HUES48 (cell line): ENCODE results near the gene SDE2.
"Not testable (repeated sequence)": the region's sequence is repeated elsewhere in the genome, so short reads cannot be mapped to it uniquely, and the experiment has no call there.

Source experiments
- H3K27ac ChIP-seq: one replicate; pipeline ENCODE4 v1.7.0; 2013; ENCODE audit warnings: low read depth, low read length, inconsistent platforms
- H3K27me3 ChIP-seq: 2 replicates; pipeline ENCODE4 v1.6.1; 2013; ENCODE audit warnings: mild to moderate bottlenecking, low read length; ENCODE audit not compliant: control insufficient read depth, insufficient read depth
- H3K36me3 ChIP-seq: 2 replicates; pipeline ENCODE4 v1.6.1; 2013; ENCODE audit warnings: low read length; ENCODE audit not compliant: control insufficient read depth, insufficient read depth
- H3K4me1 ChIP-seq: 2 replicates; pipeline ENCODE4 v1.6.1; 2013; ENCODE audit warnings: mild to moderate bottlenecking, low read length; ENCODE audit not compliant: control insufficient read depth, insufficient read depth
- H3K4me3 ChIP-seq: 2 replicates; pipeline ENCODE4 v1.5.1; 2013; ENCODE audit warnings: mild to moderate bottlenecking, low read depth, low read length
- H3K9ac ChIP-seq: 2 replicates; pipeline ENCODE4 v1.6.1; 2013; ENCODE audit warnings: mild to moderate bottlenecking, low read depth, low read length, moderate library complexity
- H3K9me3 ChIP-seq: 2 replicates; pipeline ENCODE4 v1.6.1; 2013; ENCODE audit warnings: low read length; ENCODE audit not compliant: control insufficient read depth, insufficient read depth

Gene SDE2

GRCh38 chr1:226029568-226030225 lies 30.6 kb upstream of the SDE2 start:
- no peak overlapping the region for H3K9ac ChIP-seq
- no peaks in the 10 kb centered on the region for H3K36me3 ChIP-seq
- no peak overlapping the region for H3K27ac ChIP-seq
- H3K4me1 ChIP-seq, result no peaks in the 10 kb centered on the region
- H3K27me3 ChIP-seq, result no peaks in the 10 kb centered on the region
- no peaks in the 10 kb centered on the region for H3K9me3 ChIP-seq
- H3K4me3 ChIP-seq, result no peak overlapping the region

GRCh38 chr1:226029093-226029496 lies 30.0 kb upstream of the SDE2 start:
- no peak overlapping the region for H3K4me3 ChIP-seq
- no peaks in the 10 kb centered on the region for H3K27me3 ChIP-seq
- no peaks in the 10 kb centered on the region for H3K36me3 ChIP-seq
- H3K4me1 ChIP-seq, result no peaks in the 10 kb centered on the region
- no peak overlapping the region for H3K9ac ChIP-seq
- H3K9me3 ChIP-seq, result no peaks in the 10 kb centered on the region
- H3K27ac ChIP-seq, result no peak overlapping the region

- H3K36me3 ChIP-seq, result no peaks in the 10 kb centered on the region
- no peaks in the 10 kb centered on the region for H3K4me1 ChIP-seq
- H3K27ac ChIP-seq, result no peak overlapping the region
- H3K9me3 ChIP-seq, result no peaks in the 10 kb centered on the region
- no peak overlapping the region for H3K9ac ChIP-seq
- H3K4me3 ChIP-seq, result no peak overlapping the region
- H3K27me3 ChIP-seq, result no peaks in the 10 kb centered on the region
Observed at GRCh38 chr1:226027538-226028217, 28.5 kb upstream of the SDE2 start.

- Histone ChIP-seq H3K27ac (no peak overlapping the region), H3K4me3 (no peak overlapping the region), H3K27me3 (no peaks in the 10 kb centered on the region), H3K9me3 (no peaks in the 10 kb centered on the region), H3K4me1 (no peaks in the 10 kb centered on the region), H3K36me3 (no peaks in the 10 kb centered on the region), H3K9ac (no peak overlapping the region)
Observed at GRCh38 chr1:226026833-226027232, 27.7 kb upstream of the SDE2 start.

GRCh38 chr1:226023735-226024134 lies 24.6 kb upstream of the SDE2 start:
- H3K4me1 ChIP-seq, result no peaks in the 10 kb centered on the region
- H3K4me3 ChIP-seq, result no peak overlapping the region
- no peaks in the 10 kb centered on the region for H3K9me3 ChIP-seq
- H3K36me3 ChIP-seq, result no peaks in the 10 kb centered on the region
- H3K27ac ChIP-seq, result no peak overlapping the region
- H3K27me3 ChIP-seq, result no peaks in the 10 kb centered on the region
- no peak overlapping the region for H3K9ac ChIP-seq

- no peaks in the 10 kb centered on the region for H3K9me3 ChIP-seq
- no peak overlapping the region for H3K27ac ChIP-seq
- H3K4me3 ChIP-seq, result no peak overlapping the region
- no peaks in the 10 kb centered on the region for H3K27me3 ChIP-seq
- H3K36me3 ChIP-seq, result no peaks in the 10 kb centered on the region
- no peak overlapping the region for H3K9ac ChIP-seq
- H3K4me1 ChIP-seq, result no peaks in the 10 kb centered on the region
Observed at GRCh38 chr1:226021801-226022200, 22.7 kb upstream of the SDE2 start.

- Histone ChIP-seq H3K4me3 (no peak overlapping the region), H3K27ac (no peak overlapping the region), H3K9me3 (no peaks in the 10 kb centered on the region), H3K27me3 (no peaks in the 10 kb centered on the region), H3K4me1 (no peaks in the 10 kb centered on the region), H3K9ac (no peak overlapping the region), H3K36me3 (no peaks in the 10 kb centered on the region)
Observed at GRCh38 chr1:226021401-226021800, 22.3 kb upstream of the SDE2 start.

- no peaks in the 10 kb centered on the region for H3K9me3 ChIP-seq
- H3K27me3 ChIP-seq, result no peaks in the 10 kb centered on the region
- no peak overlapping the region for H3K9ac ChIP-seq
- H3K27ac ChIP-seq, result no peak overlapping the region
- no peaks in the 10 kb centered on the region for H3K36me3 ChIP-seq
- H3K4me3 ChIP-seq, result no peak overlapping the region
- no peaks in the 10 kb centered on the region for H3K4me1 ChIP-seq
Observed at GRCh38 chr1:226019572-226019971, 20.4 kb upstream of the SDE2 start.

GRCh38 chr1:226017070-226017469 lies 17.9 kb upstream of the SDE2 start:
- H3K9me3 ChIP-seq, result no peaks in the 10 kb centered on the region
- H3K27me3 ChIP-seq, result no peaks in the 10 kb centered on the region
- no peak overlapping the region for H3K9ac ChIP-seq
- no peak overlapping the region for H3K4me3 ChIP-seq
- no peaks in the 10 kb centered on the region for H3K4me1 ChIP-seq
- no peaks in the 10 kb centered on the region for H3K36me3 ChIP-seq
- no peak overlapping the region for H3K27ac ChIP-seq

GRCh38 chr1:226009650-226010044 lies 10.5 kb upstream of the SDE2 start:
- Histone ChIP-seq H3K4me1 (no peaks in the 10 kb centered on the region), H3K9ac (no peak overlapping the region), H3K27me3 (no peaks in the 10 kb centered on the region), H3K36me3 (no peaks in the 10 kb centered on the region), H3K27ac (no peak overlapping the region), H3K9me3 (no peaks in the 10 kb centered on the region), H3K4me3 (no peak overlapping the region)

GRCh38 chr1:226007126-226007892 lies 8.2 kb upstream of the SDE2 start:
- H3K4me3 ChIP-seq, H3K9me3 ChIP-seq, H3K36me3 ChIP-seq, H3K27ac ChIP-seq, H3K27me3 ChIP-seq, H3K9ac ChIP-seq: not testable (repeated sequence)
- peaks cover 10% of the 10 kb centered on the region for H3K4me1 ChIP-seq
